Prostate gland (tissue), 2 donors: ENCODE results near the gene CD151. TPM values are rescaled to one million over a fixed set of nuclear protein-coding genes. Genes with fewer than 3 reads are reported as not detected.
A peak's percentile ranks its signal among the peaks of the same experiment; 100 is the strongest.

Source experiments
- DNase-seq: peaks from one replicate; pipeline ENCODE4 v3.0.0-alpha.2; 2019; ENCODE audit warnings: low spot score
- H3K27ac ChIP-seq, 2 donors: fragments of 200-600 bp; sonication (generic); 2 replicates each; pipeline ENCODE4 v1.5.1; 2017 to 2019
- H3K27me3 ChIP-seq: fragments of 200-600 bp; sonication (generic); replicated peaks from 2 replicates; pipeline ENCODE4 v1.5.1; 2019; ENCODE audit not compliant: insufficient read depth
- H3K36me3 ChIP-seq, 2 donors: fragments of 200-600 bp; sonication (generic); 1 replicate in 1 of 2; 2 replicates in 1 of 2; pipeline versions ENCODE4 v1.5.1 to v1.8.1; 2017 to 2019
- H3K4me1 ChIP-seq: fragments of 200-600 bp; sonication (generic); replicated peaks from 2 replicates; pipeline ENCODE4 v1.5.1; 2019
- H3K4me3 ChIP-seq, 2 donors: fragments of 200-600 bp; sonication (generic); 2 replicates each; pipeline ENCODE4 v1.5.1; 2017 to 2019
- H3K9me3 ChIP-seq: fragments of 200-600 bp; sonication (generic); 2 replicates; pipeline ENCODE4 v1.5.1; 2017
- CTCF ChIP-seq, 4 experiments: fragments of 200-600 bp in 2 of 4; fragments of 450-650 bp in 2 of 4; sonication (generic) in 2 of 4; IDR thresholded peaks; 1 replicate in 3 of 4; 2 replicates in 1 of 4; pipeline ENCODE4 v1.5.1; 2016 to 2019; ENCODE audit warnings: antibody characterized with exemption in 4 of 4, mild to moderate bottlenecking in 2 of 4, moderate library complexity in 2 of 4
- POLR2A ChIP-seq: fragments of 450-650 bp; IDR thresholded peaks from one replicate; pipeline ENCODE4 v1.6.1; 2016; ENCODE audit warnings: antibody characterized with exemption, mild to moderate bottlenecking
- POLR2AphosphoS5 ChIP-seq: sonication (generic); formaldehyde crosslinking; IDR thresholded peaks from one replicate; pipeline ENCODE4 v1.6.1; 2017; ENCODE audit warnings: antibody characterized with exemption
- WGBS: methylation state at CpG from one replicate; pipeline ENCODE4 v1.1.5; 2018; 5-methylcytosine and 5-hydroxymethylcytosine counted together
- intact Hi-C: fragments of 100-400 bp; cut with DNase I; formaldehyde crosslinking; loops from one replicate; pipeline ENCODE4 v1.14.2; 2022
- total RNA-seq, 2 donors: library from RNA; depleted of rRNA; stranded (reverse); fragments of >200 nt; gene quantifications; one replicate each; pipeline ENCODE4 v1.1.0, GENCODE V29; 2016

The CD151 gene
- total RNA-seq, 2 donors from 2014 or later, result 313 to 362 TPM

- no peak for DNase-seq
- no peak overlapping the region for H3K4me3 ChIP-seq
- H3K9me3 ChIP-seq, result no peaks in the 10 kb centered on the region
- WGBS, result 33% methylated on average over 14 of the region's 14 CpGs
- H3K27me3 ChIP-seq, result no peaks in the 10 kb centered on the region
- intact Hi-C loops, result loop anchor here (5.0 to 10.0 kb wide), 4 partner anchors 64 to 616 kb away; partner anchors contain the start of genes AP2A2 and CHID1
- no peaks in the 10 kb centered on the region for H3K36me3 ChIP-seq
- TF ChIP-seq CTCF (IDR thresholded peaks at IDR 0.05), result peak; percentile 40 to 91 (median 78)
- TF ChIP-seq POLR2AphosphoS5, result no peak
- no peak for TF ChIP-seq POLR2A
- no peak overlapping the region for H3K27ac ChIP-seq
- peaks cover 26% of the 10 kb centered on the region for H3K4me1 ChIP-seq
These were observed 15.7 kb downstream of the CD151 start for GRCh38 chr11:848380-848931.

GRCh38 chr11:849104-849824, 16.5 kb downstream of the CD151 start:
- H3K27ac ChIP-seq, result no peak overlapping the region
- H3K4me1 ChIP-seq, result peaks cover 21% of the 10 kb centered on the region
- no peak for DNase-seq
- intact Hi-C loops, result loop anchor here (5.0 to 10.0 kb wide), 4 partner anchors 63 to 616 kb away; partner anchors contain the start of genes AP2A2 and CHID1
- no peaks in the 10 kb centered on the region for H3K9me3 ChIP-seq
- no peaks in the 10 kb centered on the region for H3K27me3 ChIP-seq
- TF ChIP-seq POLR2A (no peak), POLR2AphosphoS5 (no peak), CTCF (IDR thresholded peaks at IDR 0.05) (no peak)
- peak overlapping the region; percentile 37 to 44 for H3K4me3 ChIP-seq
- WGBS, result 10% methylated on average over 23 of the region's 71 CpGs
- H3K36me3 ChIP-seq, result no peaks in the 10 kb centered on the region

- H3K27ac ChIP-seq, result no peak overlapping the region
- no peaks in the 10 kb centered on the region for H3K27me3 ChIP-seq
- no peaks in the 10 kb centered on the region for H3K9me3 ChIP-seq
- no peak for TF ChIP-seq CTCF (IDR thresholded peaks at IDR 0.05)
- TF ChIP-seq POLR2A, result no peak
- no peak for TF ChIP-seq POLR2AphosphoS5
- intact Hi-C loops, result loop anchor here (2.0 to 10.0 kb wide), 5 partner anchors 62 to 615 kb away; partner anchors contain the start of genes AP2A2 and CHID1
- 27% methylated on average over 52 of the region's 97 CpGs for WGBS
- peaks cover 16% of the 10 kb centered on the region for H3K4me1 ChIP-seq
- H3K4me3 ChIP-seq, result peak overlapping the region; percentile 37 to 44
- H3K36me3 ChIP-seq, result no peaks in the 10 kb centered on the region
- no peak for DNase-seq
These were observed 17.4 kb downstream of the CD151 start for GRCh38 chr11:849951-850774.

GRCh38 chr11:850775-851763, 18.3 kb downstream of the CD151 start:
- Histone ChIP-seq H3K27ac (no peak overlapping the region), H3K4me3 (no peak overlapping the region), H3K9me3 (no peaks in the 10 kb centered on the region), H3K4me1 (peaks cover 15% of the 10 kb centered on the region), H3K36me3 (no peaks in the 10 kb centered on the region), H3K27me3 (no peaks in the 10 kb centered on the region)
- WGBS, result 64% methylated on average over 19 of the region's 28 CpGs
- TF ChIP-seq POLR2AphosphoS5 (no peak), POLR2A (no peak), CTCF (IDR thresholded peaks at IDR 0.05) (no peak)
- no peak for DNase-seq
- intact Hi-C loops, result loop anchor here (2.0 kb wide), 1 partner anchor 200 kb away; no protein-coding TSS in a partner anchor
